SK-N-SH (cell line): Measurements from ENCODE around the gene GSTO1. TPM values are rescaled to one million over a fixed set of nuclear protein-coding genes. Genes with fewer than 3 reads are reported as not detected.
A peak's percentile ranks its signal among the peaks of the same experiment; 100 is the strongest.

Experiments used
- CTCF ChIA-PET: fragments of 300-600, 350-600 bp; formaldehyde crosslinking; extraction: SDS; loops from one replicate; lab custom pipeline; 2021; lab: Yijun Ruan, JAX
- POLR2A ChIA-PET: fragments of 350-600 bp; sonication (Branson Sonifier 250); formaldehyde crosslinking; extraction: SDS; loops from one replicate; lab custom pipeline; 2020; ENCODE audit warnings: antibody characterized with exemption, inconsistent platforms; lab: Yijun Ruan, JAX
- DNase-seq: peaks from one replicate; pipeline ENCODE4 v3.0.0; 2012
- H2AFZ ChIP-seq: fragments of 200-600 bp; sonication (generic); 2 replicates; pipeline ENCODE4 v1.8.1; 2016; ENCODE audit warnings: antibody characterized with exemption, mild to moderate bottlenecking, low read depth
- H3F3A ChIP-seq: fragments of 200-600 bp; sonication (generic); replicated peaks from 2 replicates; pipeline ENCODE3; 2016; ENCODE audit warnings: antibody characterized with exemption, mild to moderate bottlenecking; ENCODE audit not compliant: insufficient read depth
- H3K27ac ChIP-seq, 2 experiments: fragments of 200-500 bp in 1 of 2; fragments of 200-600 bp in 1 of 2; sonication (Bioruptor generic) in 1 of 2; sonication (generic), shearing (Covaris generic) in 1 of 2; 2 replicates each; pipeline versions ENCODE4 v1.5.1 to v1.6.1; 2014 to 2016; ENCODE audit warnings: low read depth in 2 of 2, inconsistent platforms in 1 of 2, low read length in 1 of 2, mild to moderate bottlenecking in 1 of 2, mixed read lengths in 1 of 2
- H3K27me3 ChIP-seq: fragments of 200-600 bp; sonication (generic), shearing (Covaris generic); 2 replicates; pipeline ENCODE4 v1.6.1; 2016; ENCODE audit warnings: mixed run types; ENCODE audit not compliant: insufficient read depth
- H3K36me3 ChIP-seq, 2 experiments: fragments of 200-500 bp in 1 of 2; fragments of 200-600 bp in 1 of 2; sonication (Bioruptor generic) in 1 of 2; sonication (generic) in 1 of 2; replicated peaks in 1 of 2; 2 replicates each; pipeline versions ENCODE3 to v1.5.1; 2014 to 2016; ENCODE audit warnings: low read length in 1 of 2, mild to moderate bottlenecking in 1 of 2; ENCODE audit not compliant: insufficient read depth in 2 of 2, control insufficient read depth in 1 of 2
- H3K4me1 ChIP-seq, 2 experiments: fragments of 200-500 bp in 1 of 2; fragments of 200-600 bp in 1 of 2; sonication (Bioruptor generic) in 1 of 2; sonication (generic), shearing (Covaris generic) in 1 of 2; 2 replicates each; pipeline versions ENCODE4 v1.5.1 to v1.6.1; 2014 to 2016; ENCODE audit warnings: low read depth in 1 of 2, low read length in 1 of 2, mixed run types in 1 of 2; ENCODE audit not compliant: insufficient read depth in 2 of 2, control insufficient read depth in 1 of 2
- H3K4me2 ChIP-seq: fragments of 200-600 bp; sonication (generic), shearing (Covaris generic); 2 replicates; pipeline ENCODE4 v1.6.1; 2017; ENCODE audit warnings: mixed run types
- H3K4me3 ChIP-seq, 2 experiments: fragments of 200-500 bp in 1 of 2; fragments of 200-600 bp in 1 of 2; sonication (Bioruptor generic) in 1 of 2; sonication (generic), shearing (Covaris generic) in 1 of 2; 2 replicates each; pipeline versions ENCODE4 v1.5.1 to v1.8.1; 2014 to 2016; ENCODE audit warnings: low read depth in 2 of 2, inconsistent platforms in 1 of 2, low read length in 1 of 2, mild to moderate bottlenecking in 1 of 2, mixed read lengths in 1 of 2, moderate library complexity in 1 of 2
- H3K79me2 ChIP-seq: fragments of 200-600 bp; sonication (generic); 2 replicates; pipeline ENCODE4 v1.8.1; 2017; ENCODE audit warnings: mild to moderate bottlenecking; ENCODE audit not compliant: insufficient read depth
- H3K9ac ChIP-seq: fragments of 200-600 bp; sonication (generic); 2 replicates; pipeline ENCODE4 v1.6.1; 2017; ENCODE audit warnings: mixed run types
- H3K9me2 ChIP-seq: fragments of 200-600 bp; sonication (generic); 2 replicates; pipeline ENCODE4 v1.6.1; 2017; ENCODE audit warnings: mixed run types
- H3K9me3 ChIP-seq: fragments of 200-600 bp; sonication (generic); 2 replicates; pipeline ENCODE4 v1.6.1; 2017; ENCODE audit warnings: mixed run types, mild to moderate bottlenecking, moderate library complexity
- H4K20me1 ChIP-seq: fragments of 200-600 bp; sonication (generic); 2 replicates; pipeline ENCODE4 v1.6.1; 2017; ENCODE audit warnings: mild to moderate bottlenecking, mixed run types; ENCODE audit not compliant: insufficient read depth
- ELF1 ChIP-seq: IDR thresholded peaks from 2 replicates; pipeline ENCODE4 v1.4.0; 2012
- FOSL2 ChIP-seq: IDR thresholded peaks from 2 replicates; pipeline ENCODE4 v1.4.0; 2012; ENCODE audit warnings: low read depth, mild to moderate bottlenecking, moderate library complexity, borderline replicate concordance
- GABPA ChIP-seq: IDR thresholded peaks from 2 replicates; pipeline ENCODE4 v1.4.0; 2012; ENCODE audit warnings: low read depth, mild to moderate bottlenecking
- IRF3 ChIP-seq: fragments of 150-350 bp; IDR thresholded peaks from 2 replicates; pipeline ENCODE4 v1.6.1; 2016; ENCODE audit warnings: mild to moderate bottlenecking, low read depth, low read length
- JUND ChIP-seq: IDR thresholded peaks from 2 replicates; pipeline ENCODE4 v1.4.0; 2012
- MAX ChIP-seq: IDR thresholded peaks from 2 replicates; pipeline ENCODE4 v1.4.0; 2012; ENCODE audit warnings: low read depth
- MEF2A ChIP-seq: IDR thresholded peaks from 2 replicates; pipeline ENCODE4 v1.4.0; 2012; ENCODE audit warnings: low read depth, borderline replicate concordance
- MXI1 ChIP-seq: IDR thresholded peaks from 2 replicates; pipeline ENCODE4 v1.6.1; 2012; ENCODE audit warnings: mild to moderate bottlenecking, low read depth, low read length, improper control_type of control experiment
- NRF1 ChIP-seq: IDR thresholded peaks from 2 replicates; pipeline ENCODE4 v1.6.1; 2012; ENCODE audit warnings: low read depth, mild to moderate bottlenecking, low read length
- POLR2AphosphoS5 ChIP-seq: IDR thresholded peaks from 2 replicates; pipeline ENCODE4 v1.6.1; 2012; ENCODE audit warnings: low read depth, low read length
- SIN3A ChIP-seq: IDR thresholded peaks from 2 replicates; pipeline ENCODE4 v1.6.1; 2012; ENCODE audit warnings: low read depth, mild to moderate bottlenecking, low read length, moderate library complexity, borderline replicate concordance
- TAF1 ChIP-seq: IDR thresholded peaks from 2 replicates; pipeline ENCODE4 v1.6.1; 2012; ENCODE audit warnings: low read depth, mild to moderate bottlenecking, low read length, moderate library complexity, borderline replicate concordance
- TEAD4 ChIP-seq: IDR thresholded peaks from 2 replicates; pipeline ENCODE4 v1.4.0; 2012; ENCODE audit warnings: mild to moderate bottlenecking, borderline replicate concordance; ENCODE audit not compliant: insufficient read depth
- ZBTB33 ChIP-seq: IDR thresholded peaks from 2 replicates; pipeline ENCODE4 v1.4.0; 2012; ENCODE audit warnings: low read depth, borderline replicate concordance
- WGBS: methylation state at CpG from one replicate; pipeline ENCODE4 v1.1.6; 2017; ENCODE audit warnings: low lambda C conversion rate; 5-methylcytosine and 5-hydroxymethylcytosine counted together
- polyA plus RNA-seq, 3 experiments: library from polyadenylated mRNA; depleted of rRNA; stranded (reverse); fragments of >200 nt; gene quantifications; 2 replicates each; pipeline ENCODE4 v1.2.3, GENCODE V29; 2012

Gene GSTO1
- 114 and 126 TPM in 2 replicates for polyA plus RNA-seq (2012; rRNA removed)
- 145 and 188 TPM in 2 replicates for polyA plus RNA-seq (2012; cell fraction: cytosol; rRNA removed)
- polyA plus RNA-seq (2012; cell fraction: nucleus; rRNA removed): 58.2 and 67.8 TPM in 2 replicates

- Histone ChIP-seq H4K20me1 (peaks cover 11% of the 10 kb centered on the region), H3K27ac (peak within 1 kb of the TSS; percentile 89 to 93), H3K36me3 (peaks cover 22 to 30% of the 10 kb centered on the region in 2 experiments), H3K27me3 (no peaks in the 10 kb centered on the region), H3K79me2 (peaks cover 57% of the 10 kb centered on the region), H3K9ac (peak within 1 kb of the TSS; percentile 95), H2AFZ (peak within 1 kb of the TSS; percentile 96), H3F3A (peaks cover 33% of the 10 kb centered on the region), H3K9me3 (no peaks in the 10 kb centered on the region), H3K4me3 (peak within 1 kb of the TSS; percentile 87 to 90), H3K9me2 (no peaks in the 10 kb centered on the region), H3K4me2 (peak within 1 kb of the TSS; percentile 83), H3K4me1 (peaks cover 8 to 21% of the 10 kb centered on the region in 2 experiments)
- CTCF ChIA-PET: interaction anchor here (1.0 to 4.9 kb wide), 9 partner anchors 9 to 152 kb away, joined by 3 to 28 read pairs (median 4); partner anchors contain the start of genes CFAP58 and SFR1
- whole genome bisulfite sequencing: 4% methylated on average over 29 of the region's 69 CpGs
- TF ChIP-seq JUND (no peak; the same call in 1 of the 2 replicates), POLR2AphosphoS5 (peak; percentile 82), MAX (peak; percentile 69), IRF3 (no peak), FOSL2 (no peak), TEAD4 (no peak), MEF2A (no peak), MXI1 (peak; percentile 33; the same call in 1 of the 2 replicates), GABPA (peak; percentile 72), TAF1 (peak; percentile 84), SIN3A (peak; percentile 13; the same call in 1 of the 2 replicates), ELF1 (peak; percentile 92), NRF1 (no peak)
- DNase-seq: peak; percentile 86
- POLR2A ChIA-PET: interaction anchor here (0.6 to 1.8 kb wide), 4 partner anchors 9 to 367 kb away, joined by 3 to 10 read pairs (median 4); partner anchors contain the start of gene GSTO2
These were observed at the start of gene GSTO1 for GRCh38 chr10:104254493-104255310. Gene GSTO1, plus strand, starts transcription at chr10:104254892. Its CDS starts 37 bp downstream, at chr10:104254929.

GRCh38 chr10:104208730-104209129 is 46.0 kb upstream of the GSTO1 start:
- Histone ChIP-seq H3K27ac (no peak overlapping the region), H3K4me1 (no peaks in the 10 kb centered on the region; a peak in 2 of 4 replicates), H4K20me1 (no peaks in the 10 kb centered on the region), H3K36me3 (no peaks in the 10 kb centered on the region), H3K4me2 (no peak overlapping the region), H3K9me3 (no peaks in the 10 kb centered on the region), H3K4me3 (no peak overlapping the region), H3K27me3 (no peaks in the 10 kb centered on the region; the same call in 1 of the 2 replicates), H3K79me2 (no peaks in the 10 kb centered on the region), H3K9ac (no peak overlapping the region), H3K9me2 (no peaks in the 10 kb centered on the region), H2AFZ (peak overlapping the region; percentile 11; the same call in 1 of the 2 replicates), H3F3A (no peaks in the 10 kb centered on the region)
- POLR2A ChIA-PET: no interaction called here
- WGBS: 28% methylated on average over 3 of the region's 3 CpGs
- no peak for DNase-seq
- CTCF ChIA-PET: interaction anchor here (1.0 kb wide), 1 partner anchor 86 kb away, joined by 3 read pairs; no protein-coding TSS in a partner anchor
- no peak for TF ChIP-seq ELF1
- no peak for TF ChIP-seq FOSL2
- TF ChIP-seq ZBTB33: no peak
- TF ChIP-seq GABPA: no peak
